DND-41 (cell line): ENCODE results near the gene FAM222A.

Experiments
- CTCF ChIP-seq: IDR thresholded peaks from 2 replicates; pipeline ENCODE4 v1.5.1; 2012; ENCODE audit warnings: borderline replicate concordance, low read length, moderate library complexity, mild to moderate bottlenecking; ENCODE audit not compliant: poor library complexity, severe bottlenecking; ENCODE audit errors: extremely low read depth
- EZH2 ChIP-seq: IDR thresholded peaks from 3 replicates; pipeline ENCODE4 v1.6.1; 2012; ENCODE audit warnings: borderline replicate concordance, low read depth, mild to moderate bottlenecking, moderate library complexity, low read length, inconsistent platforms; ENCODE audit not compliant: severe bottlenecking

GRCh38 chr12:109758426-109759420, 45.1 kb downstream of the FAM222A start:
- TF ChIP-seq CTCF (no peak), EZH2 (no peak)
